ENCODE results near the gene MC1R. TPM values are rescaled to one million over a fixed set of nuclear protein-coding genes. Genes with fewer than 3 reads are reported as not detected.

The MC1R gene
- total RNA-seq, 1 experiment from 2014 or later, result 13.4 TPM

DNA sequence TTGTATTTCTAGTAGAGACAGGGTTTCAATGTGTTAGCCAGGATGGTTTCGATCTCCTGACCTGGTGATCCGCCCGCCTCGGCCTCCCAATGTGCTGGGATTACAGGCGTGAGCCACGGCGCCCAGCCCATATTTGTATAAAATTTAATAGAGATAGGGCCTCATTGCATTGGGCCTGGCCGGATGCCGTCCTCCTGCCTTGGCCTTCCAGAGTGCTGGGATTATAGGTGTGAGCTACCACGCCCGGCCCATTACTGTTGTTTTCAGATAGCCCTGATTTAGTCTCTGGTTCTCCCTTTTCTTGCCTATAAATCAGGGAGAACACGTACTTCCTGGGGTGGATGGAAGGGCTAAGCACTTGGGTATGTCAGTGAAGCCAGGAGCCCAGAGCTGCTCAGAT lies 33.4 kb downstream of the MC1R start:
- intact Hi-C loops (cut with micrococcal nuclease; ENCODE audit: unreplicated experiment), result no loop called here
- no peak overlapping the region for H3K27ac ChIP-seq (ENCODE audit: low read depth, low read length, poor library complexity, severe bottlenecking)
- H3K4me1 ChIP-seq (ENCODE audit: insufficient read depth, low read length, poor library complexity, severe bottlenecking), result no peaks in the 10 kb centered on the region
- TF ChIP-seq, protein P1, sequence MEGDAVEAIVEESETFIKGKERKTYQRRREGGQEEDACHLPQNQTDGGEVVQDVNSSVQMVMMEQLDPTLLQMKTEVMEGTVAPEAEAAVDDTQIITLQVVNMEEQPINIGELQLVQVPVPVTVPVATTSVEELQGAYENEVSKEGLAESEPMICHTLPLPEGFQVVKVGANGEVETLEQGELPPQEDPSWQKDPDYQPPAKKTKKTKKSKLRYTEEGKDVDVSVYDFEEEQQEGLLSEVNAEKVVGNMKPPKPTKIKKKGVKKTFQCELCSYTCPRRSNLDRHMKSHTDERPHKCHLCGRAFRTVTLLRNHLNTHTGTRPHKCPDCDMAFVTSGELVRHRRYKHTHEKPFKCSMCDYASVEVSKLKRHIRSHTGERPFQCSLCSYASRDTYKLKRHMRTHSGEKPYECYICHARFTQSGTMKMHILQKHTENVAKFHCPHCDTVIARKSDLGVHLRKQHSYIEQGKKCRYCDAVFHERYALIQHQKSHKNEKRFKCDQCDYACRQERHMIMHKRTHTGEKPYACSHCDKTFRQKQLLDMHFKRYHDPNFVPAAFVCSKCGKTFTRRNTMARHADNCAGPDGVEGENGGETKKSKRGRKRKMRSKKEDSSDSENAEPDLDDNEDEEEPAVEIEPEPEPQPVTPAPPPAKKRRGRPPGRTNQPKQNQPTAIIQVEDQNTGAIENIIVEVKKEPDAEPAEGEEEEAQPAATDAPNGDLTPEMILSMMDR (conservative IDR thresholded peaks at IDR 0.05; ENCODE audit: low read depth, low read length), result no peak
- TF ChIP-seq EZH2 (IDR thresholded peaks at IDR 0.05; ENCODE audit: borderline replicate concordance, low read depth, low read length, poor library complexity, severe bottlenecking), result no peak
- CTCF ChIA-PET, result no interaction called here
- no peaks in the 10 kb centered on the region for H3K27me3 ChIP-seq (replicated peaks; ENCODE audit: insufficient read depth, low read depth, low read length, poor library complexity)
- POLR2A ChIA-PET (ENCODE audit: low non-redundant PET), result interaction anchor here (0.6 kb wide), 1 partner anchor 329 kb away, joined by 3 read pairs; no protein-coding TSS in a partner anchor
- peaks cover under 1% of the 10 kb centered on the region for H3K36me3 ChIP-seq (ENCODE audit: insufficient read depth, low read length, poor library complexity, severe bottlenecking)
- H3K4me3 ChIP-seq (ENCODE audit: low read depth, low read length, poor library complexity, severe bottlenecking), result no peak overlapping the region
- no peak for DNase-seq (ENCODE audit: low spot score)
- H3K9me3 ChIP-seq (ENCODE audit: low read depth, low read length, poor library complexity, severe bottlenecking), result no peaks in the 10 kb centered on the region
- BruUV-seq (replicated peaks), result no TSS peak

DNA sequence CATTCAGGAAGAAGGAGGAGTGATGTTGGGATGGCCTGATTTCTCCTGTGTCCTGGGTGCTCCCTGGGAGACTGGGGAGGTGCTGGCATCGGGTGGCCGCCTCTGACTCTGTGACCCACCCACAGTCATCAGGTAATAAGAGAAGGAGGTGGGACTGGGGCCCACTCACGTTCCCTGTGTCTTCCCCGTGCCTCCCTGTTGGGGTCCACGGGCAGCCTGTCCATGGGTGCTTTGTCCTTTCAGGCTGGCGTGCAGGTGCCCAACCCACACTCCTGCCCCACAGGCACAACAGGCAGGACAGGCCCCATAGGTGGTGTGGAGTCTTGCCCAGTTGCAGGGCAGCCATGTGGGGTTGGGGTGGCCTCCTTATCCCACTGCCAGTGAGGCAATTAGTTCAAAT lies 33.9 kb downstream of the MC1R start:
- Histone ChIP-seq H3K27me3 (replicated peaks; ENCODE audit: insufficient read depth, low read depth, low read length, poor library complexity) (no peaks in the 10 kb centered on the region), H3K4me3 (ENCODE audit: low read depth, low read length, poor library complexity, severe bottlenecking) (no peak overlapping the region), H3K36me3 (ENCODE audit: insufficient read depth, low read length, poor library complexity, severe bottlenecking) (peaks cover 6% of the 10 kb centered on the region), H3K27ac (ENCODE audit: low read depth, low read length, poor library complexity, severe bottlenecking) (no peak overlapping the region), H3K9me3 (ENCODE audit: low read depth, low read length, poor library complexity, severe bottlenecking) (no peaks in the 10 kb centered on the region), H3K4me1 (ENCODE audit: insufficient read depth, low read length, poor library complexity, severe bottlenecking) (no peaks in the 10 kb centered on the region)
- no peak for DNase-seq (ENCODE audit: low spot score)
- ChIA-PET CTCF (no interaction called here), POLR2A (ENCODE audit: low non-redundant PET) (no interaction called here)
- TF ChIP-seq, protein P1 (conservative IDR thresholded peaks at IDR 0.05; ENCODE audit: low read depth, low read length), result no peak
- no peak for TF ChIP-seq EZH2 (IDR thresholded peaks at IDR 0.05; ENCODE audit: borderline replicate concordance, low read depth, low read length, poor library complexity, severe bottlenecking)
- BruUV-seq (replicated peaks), result no TSS peak
- intact Hi-C loops (cut with micrococcal nuclease; ENCODE audit: unreplicated experiment), result no loop called here

- no peaks in the 10 kb centered on the region for H3K9me3 ChIP-seq (ENCODE audit: low read depth, low read length, poor library complexity, severe bottlenecking)
- BruUV-seq (replicated peaks), result no TSS peak
- no peak overlapping the region for H3K4me3 ChIP-seq (ENCODE audit: low read depth, low read length, poor library complexity, severe bottlenecking)
- no peak for DNase-seq (ENCODE audit: low spot score)
- peaks cover 19% of the 10 kb centered on the region for H3K36me3 ChIP-seq (ENCODE audit: insufficient read depth, low read length, poor library complexity, severe bottlenecking)
- CTCF ChIA-PET, result no interaction called here
- POLR2A ChIA-PET (ENCODE audit: low non-redundant PET), result no interaction called here
- no peaks in the 10 kb centered on the region for H3K27me3 ChIP-seq (replicated peaks; ENCODE audit: insufficient read depth, low read depth, low read length, poor library complexity)
- no peak overlapping the region for H3K27ac ChIP-seq (ENCODE audit: low read depth, low read length, poor library complexity, severe bottlenecking)
- intact Hi-C loops (cut with micrococcal nuclease; ENCODE audit: unreplicated experiment), result no loop called here
- TF ChIP-seq, protein P1 (conservative IDR thresholded peaks at IDR 0.05; ENCODE audit: low read depth, low read length), result no peak
- TF ChIP-seq EZH2 (IDR thresholded peaks at IDR 0.05; ENCODE audit: borderline replicate concordance, low read depth, low read length, poor library complexity, severe bottlenecking), result no peak
- H3K4me1 ChIP-seq (ENCODE audit: insufficient read depth, low read length, poor library complexity, severe bottlenecking), result no peaks in the 10 kb centered on the region
These were observed 35.2 kb downstream of the MC1R start for GRCh38 chr16:89953671-89954406.
